Activated CD4-positive, alpha-beta T cell treated with anti-CD3 and anti-CD28 coated beads for 36 hours (primary cell): ENCODE results near the gene DENND1B. TPM values are rescaled to one million over a fixed set of nuclear protein-coding genes. Genes with fewer than 3 reads are reported as not detected.

Experiments used
- ATAC-seq: fragments of 200-7000 bp; cut with Tn5 transposase; one replicate; pipeline ENCODE4 v1.10.0; 2021; ENCODE audit warnings: mild to moderate bottlenecking, moderate library complexity
- CTCF ChIA-PET: fragments of 350-600 bp; sonication (Branson Sonifier 250); formaldehyde crosslinking; loops from one replicate; lab custom pipeline; 2021; ENCODE audit warnings: antibody characterized with exemption; lab: Charles Lee
- POLR2A ChIA-PET: fragments of 350-600 bp; sonication (Branson Sonifier 250); formaldehyde crosslinking; loops from one replicate; lab custom pipeline; 2021; ENCODE audit warnings: antibody characterized with exemption, inconsistent platforms; lab: Charles Lee
- DNase-seq: peaks from one replicate; pipeline ENCODE4 v3.0.0-alpha.2; 2020
- H3K27ac Mint-ChIP-seq: one replicate; pipeline ENCODE4 v1.8.0; 2021; ENCODE audit warnings: mixed read lengths
- H3K27me3 Mint-ChIP-seq: one replicate; pipeline ENCODE4 v1.8.0; 2021; ENCODE audit warnings: mixed read lengths
- H3K36me3 Mint-ChIP-seq: one replicate; pipeline ENCODE4 v1.8.0; 2021; ENCODE audit warnings: low read depth, mixed read lengths
- H3K4me1 Mint-ChIP-seq: one replicate; pipeline ENCODE4 v1.8.0; 2021; ENCODE audit warnings: mixed read lengths
- H3K4me3 Mint-ChIP-seq: one replicate; pipeline ENCODE4 v1.8.0; 2021; ENCODE audit warnings: mild to moderate bottlenecking, moderate library complexity, mixed read lengths
- H3K9me3 Mint-ChIP-seq: one replicate; pipeline ENCODE4 v1.8.0; 2021; ENCODE audit warnings: low read depth, mixed read lengths
- intact Hi-C, 2 experiments: fragments of 100-400 bp; cut with DNase I in 1 of 2; cut with micrococcal nuclease in 1 of 2; formaldehyde crosslinking; loops; one replicate each; pipeline versions ENCODE4 v1.14.2 to v1.15.1; 2022 to 2024; cut with DNase I, micrococcal nuclease
- total RNA-seq, 2 experiments: library from RNA; stranded (reverse); gene quantifications; one replicate each; pipeline ENCODE4 v1.2.3, GENCODE V29; 2021

Gene DENND1B
- total RNA-seq, 2 experiments from 2014 or later = 9.6 to 12.6 TPM

- intact Hi-C loops = no loop called here
- no peak overlapping the region for H3K27ac Mint-ChIP-seq
- ChIA-PET POLR2A (no interaction called here), CTCF (interaction anchor here (1.2 kb wide), 1 partner anchor 9 kb away, joined by 3 read pairs; no protein-coding TSS in a partner anchor)
- no peak overlapping the region for H3K4me3 Mint-ChIP-seq
- H3K4me1 Mint-ChIP-seq = peaks cover 14% of the 10 kb centered on the region
- no peaks in the 10 kb centered on the region for H3K9me3 Mint-ChIP-seq
- ATAC-seq (no peak), DNase-seq (no peak)
- H3K36me3 Mint-ChIP-seq = no peaks in the 10 kb centered on the region
- no peaks in the 10 kb centered on the region for H3K27me3 Mint-ChIP-seq
Measured at GRCh38 chr1:197664391-197664790, 110.9 kb downstream of the DENND1B start.

DNA sequence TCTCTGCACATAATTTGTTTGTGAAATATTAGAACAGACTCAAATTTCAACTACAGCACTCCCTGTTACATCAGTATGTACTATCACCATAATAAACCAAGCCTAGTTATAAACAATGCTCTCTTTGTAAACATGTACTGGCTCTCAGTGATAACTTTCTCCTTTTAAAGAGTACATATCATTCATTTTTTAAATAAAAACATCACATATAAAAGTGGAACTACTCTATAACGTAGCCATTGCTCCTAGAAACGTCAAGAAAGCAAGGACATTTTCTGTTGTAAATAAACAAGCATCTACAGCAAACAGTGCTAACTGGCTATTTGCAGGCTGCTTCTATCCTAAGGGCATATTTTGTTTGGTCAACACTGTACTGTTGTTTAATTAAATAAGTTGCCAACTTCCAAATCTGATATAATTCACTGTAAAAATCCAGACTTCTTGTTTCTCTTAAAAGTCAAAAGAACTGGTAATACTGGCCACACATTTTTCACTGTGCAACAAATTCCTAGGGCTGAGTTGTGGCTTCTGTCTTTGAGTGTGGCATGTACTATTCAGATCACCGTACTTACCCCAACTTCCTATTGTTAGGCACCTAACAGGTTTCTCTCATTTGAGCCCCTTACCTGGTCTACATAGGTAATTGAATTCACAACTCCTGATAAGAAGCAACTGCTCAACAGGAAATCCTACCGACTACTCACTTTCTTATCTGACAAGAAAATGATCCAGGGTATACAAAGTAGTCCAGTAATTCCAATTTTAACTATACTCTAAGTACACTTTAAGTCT, 111.9 kb downstream of the DENND1B start:
- intact Hi-C loops = no loop called here
- ChIA-PET CTCF (interaction anchor here (1.2 kb wide), 1 partner anchor 8 kb away, joined by 3 read pairs; no protein-coding TSS in a partner anchor), POLR2A (no interaction called here)
- H3K9me3 Mint-ChIP-seq = no peaks in the 10 kb centered on the region
- no peak overlapping the region for H3K4me3 Mint-ChIP-seq
- ATAC-seq (no peak), DNase-seq (no peak)
- no peak overlapping the region for H3K27ac Mint-ChIP-seq
- H3K4me1 Mint-ChIP-seq = peaks cover 16% of the 10 kb centered on the region
- H3K36me3 Mint-ChIP-seq = no peaks in the 10 kb centered on the region
- no peaks in the 10 kb centered on the region for H3K27me3 Mint-ChIP-seq

DNA sequence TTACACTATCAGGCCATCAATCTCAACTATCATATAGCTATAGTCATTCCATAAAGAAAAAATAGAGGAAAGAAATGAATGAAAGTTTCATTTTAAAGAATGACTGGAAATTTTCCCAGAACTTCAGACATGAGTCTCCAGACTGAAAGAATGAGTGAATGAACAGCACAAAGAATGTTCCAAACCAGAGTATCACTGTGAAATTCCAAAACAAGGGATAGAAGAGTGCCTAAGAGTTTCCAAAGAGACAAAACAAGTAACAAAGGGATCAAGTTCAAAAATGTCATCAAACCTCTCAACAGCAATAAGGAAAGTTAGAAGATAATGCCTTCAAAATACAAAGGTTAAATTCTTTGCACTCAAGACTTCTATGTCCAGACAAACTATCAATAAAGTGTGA, 114.9 kb downstream of the DENND1B start:
- intact Hi-C loops = no loop called here
- CTCF ChIA-PET = no interaction called here
- Mint-ChIP-seq H3K27me3 (no peaks in the 10 kb centered on the region), H3K9me3 (no peaks in the 10 kb centered on the region), H3K4me3 (no peak overlapping the region), H3K27ac (no peak overlapping the region), H3K4me1 (peaks cover 16% of the 10 kb centered on the region), H3K36me3 (peaks cover 13% of the 10 kb centered on the region)
- ATAC-seq (no peak), DNase-seq (no peak)
- POLR2A ChIA-PET = no interaction called here

DNA sequence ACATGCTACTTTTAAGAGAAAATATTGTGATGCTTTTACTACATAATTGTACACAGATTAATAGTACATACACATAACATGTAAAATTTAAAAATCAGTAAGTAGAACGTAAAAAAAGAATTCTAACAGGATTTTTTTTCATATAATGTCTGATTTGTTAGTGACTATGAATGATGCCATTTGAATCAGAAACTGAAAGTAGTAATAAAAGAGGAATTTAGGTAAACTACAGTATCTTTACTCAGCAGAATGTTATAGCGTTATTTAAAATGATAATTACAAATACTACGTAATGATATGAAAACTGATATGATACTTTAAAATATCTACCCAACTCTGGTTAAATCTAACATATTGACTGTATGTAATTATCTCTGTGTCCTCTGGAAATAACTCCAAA, 116.1 kb downstream of the DENND1B start:
- Mint-ChIP-seq H3K27me3 (no peaks in the 10 kb centered on the region), H3K4me3 (no peak overlapping the region), H3K9me3 (no peaks in the 10 kb centered on the region), H3K36me3 (peaks cover 13% of the 10 kb centered on the region), H3K27ac (no peak overlapping the region), H3K4me1 (peaks cover 11% of the 10 kb centered on the region)
- ATAC-seq = no peak
- ChIA-PET POLR2A (no interaction called here), CTCF (no interaction called here)
- intact Hi-C loops = no loop called here
- no peak for DNase-seq

- DNase-seq (no peak), ATAC-seq (peak; percentile 30)
- intact Hi-C loops = no loop called here
- Mint-ChIP-seq H3K27me3 (no peaks in the 10 kb centered on the region), H3K4me1 (peaks cover 6% of the 10 kb centered on the region), H3K27ac (no peak overlapping the region), H3K4me3 (no peak overlapping the region), H3K9me3 (no peaks in the 10 kb centered on the region), H3K36me3 (peaks cover 11% of the 10 kb centered on the region)
- CTCF ChIA-PET = interaction anchor here (0.6 to 1.0 kb wide), 2 partner anchors 276 to 285 kb away, joined by 3 to 4 read pairs; no protein-coding TSS in a partner anchor
- POLR2A ChIA-PET = no interaction called here
Measured at GRCh38 chr1:197649188-197649587, 126.1 kb downstream of the DENND1B start.

GRCh38 chr1:197638316-197638715, 137.0 kb downstream of the DENND1B start:
- POLR2A ChIA-PET = no interaction called here
- Mint-ChIP-seq H3K4me3 (no peak overlapping the region), H3K4me1 (no peaks in the 10 kb centered on the region), H3K9me3 (no peaks in the 10 kb centered on the region), H3K27ac (no peak overlapping the region), H3K27me3 (no peaks in the 10 kb centered on the region), H3K36me3 (peaks cover 20% of the 10 kb centered on the region)
- no peak for ATAC-seq
- intact Hi-C loops = no loop called here
- DNase-seq = no peak
- CTCF ChIA-PET = interaction anchor here (0.7 kb wide), 1 partner anchor 205 kb away, joined by 4 read pairs; no protein-coding TSS in a partner anchor

DNA sequence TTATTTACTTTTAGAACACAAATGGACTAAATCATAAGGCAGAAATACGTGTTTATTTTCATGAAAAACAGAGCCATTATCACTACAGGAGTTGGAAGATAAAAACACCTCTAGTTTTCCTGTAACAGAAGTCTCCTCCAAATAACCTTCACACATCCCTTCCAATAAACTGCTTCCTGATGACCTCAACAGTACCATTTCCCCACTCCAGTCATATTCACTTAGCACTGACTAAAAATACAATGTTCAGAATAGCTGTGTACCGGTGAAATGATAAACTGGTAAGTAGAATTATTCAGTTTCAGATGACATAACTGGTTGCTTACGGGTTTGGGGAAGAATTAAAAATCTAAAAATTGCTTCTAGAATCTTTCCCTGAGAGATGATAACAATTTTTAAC, 137.9 kb downstream of the DENND1B start:
- H3K36me3 Mint-ChIP-seq = peaks cover 22% of the 10 kb centered on the region
- no peaks in the 10 kb centered on the region for H3K27me3 Mint-ChIP-seq
- H3K9me3 Mint-ChIP-seq = no peaks in the 10 kb centered on the region
- ChIA-PET POLR2A (no interaction called here), CTCF (interaction anchor here (0.6 to 0.7 kb wide), 3 partner anchors 17 to 1149 kb away, joined by 3 to 4 read pairs (median 3); no protein-coding TSS in a partner anchor)
- DNase-seq = no peak
- no peak overlapping the region for H3K27ac Mint-ChIP-seq
- ATAC-seq = no peak
- H3K4me1 Mint-ChIP-seq = no peaks in the 10 kb centered on the region
- intact Hi-C loops = no loop called here
- H3K4me3 Mint-ChIP-seq = no peak overlapping the region

GRCh38 chr1:197633447-197634078, 141.7 kb downstream of the DENND1B start:
- ChIA-PET CTCF (interaction anchor here (0.8 kb wide), 1 partner anchor 75 kb away, joined by 3 read pairs; no protein-coding TSS in a partner anchor), POLR2A (no interaction called here)
- H3K4me3 Mint-ChIP-seq = no peak overlapping the region
- H3K9me3 Mint-ChIP-seq = peaks cover 2% of the 10 kb centered on the region
- no peaks in the 10 kb centered on the region for H3K4me1 Mint-ChIP-seq
- no peaks in the 10 kb centered on the region for H3K27me3 Mint-ChIP-seq
- H3K27ac Mint-ChIP-seq = no peak overlapping the region
- peaks cover 27% of the 10 kb centered on the region for H3K36me3 Mint-ChIP-seq
- DNase-seq = no peak
- no peak for ATAC-seq
- intact Hi-C loops = no loop called here

- CTCF ChIA-PET = interaction anchor here (1.2 kb wide), 1 partner anchor 14 kb away, joined by 3 read pairs; no protein-coding TSS in a partner anchor
- POLR2A ChIA-PET = no interaction called here
- no peak for ATAC-seq
- H3K4me1 Mint-ChIP-seq = no peaks in the 10 kb centered on the region
- H3K27me3 Mint-ChIP-seq = no peaks in the 10 kb centered on the region
- H3K36me3 Mint-ChIP-seq = peaks cover 28% of the 10 kb centered on the region
- peaks cover 2% of the 10 kb centered on the region for H3K9me3 Mint-ChIP-seq
- intact Hi-C loops = no loop called here
- H3K27ac Mint-ChIP-seq = no peak overlapping the region
- no peak for DNase-seq
- no peak overlapping the region for H3K4me3 Mint-ChIP-seq
Measured at GRCh38 chr1:197632651-197633050, 142.6 kb downstream of the DENND1B start.

DNA sequence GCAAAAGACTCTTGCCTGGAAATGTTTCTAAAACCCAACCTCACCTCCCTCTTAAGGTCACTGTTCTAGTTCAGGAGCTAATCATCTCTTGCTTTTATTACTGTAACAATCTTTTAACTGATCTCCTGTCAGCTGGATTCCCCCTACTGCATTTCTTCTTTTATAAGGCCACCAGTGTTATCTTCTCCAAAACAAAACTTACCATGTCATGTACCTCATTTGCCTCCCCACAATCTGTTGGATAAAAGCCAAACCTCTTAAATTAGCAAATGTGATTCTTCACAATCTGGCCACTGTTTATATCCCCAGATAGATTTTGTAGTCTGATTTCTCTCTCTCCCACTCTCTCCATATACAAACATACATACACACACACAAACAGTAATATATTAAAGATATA, 143.3 kb downstream of the DENND1B start:
- H3K9me3 Mint-ChIP-seq = peaks cover 2% of the 10 kb centered on the region
- POLR2A ChIA-PET = no interaction called here
- CTCF ChIA-PET = interaction anchor here (1.2 kb wide), 1 partner anchor 13 kb away, joined by 3 read pairs; no protein-coding TSS in a partner anchor

GRCh38 chr1:197622371-197622770, 152.9 kb downstream of the DENND1B start:
- Mint-ChIP-seq H3K4me3 (no peak overlapping the region), H3K4me1 (no peaks in the 10 kb centered on the region), H3K27me3 (no peaks in the 10 kb centered on the region), H3K36me3 (peaks cover 8% of the 10 kb centered on the region), H3K9me3 (no peaks in the 10 kb centered on the region), H3K27ac (no peak overlapping the region)
- DNase-seq (no peak), ATAC-seq (no peak)
- POLR2A ChIA-PET = no interaction called here
- CTCF ChIA-PET = interaction anchor here (1.0 kb wide), 1 partner anchor 247 kb away, joined by 3 read pairs; no protein-coding TSS in a partner anchor
- intact Hi-C loops = no loop called here

More for the DNA sequence above, 143.3 kb downstream of the DENND1B start:
- ATAC-seq (no peak), DNase-seq (no peak)
- intact Hi-C loops = no loop called here
- peaks cover 28% of the 10 kb centered on the region for H3K36me3 Mint-ChIP-seq
- H3K4me3 Mint-ChIP-seq = no peak overlapping the region
- no peaks in the 10 kb centered on the region for H3K4me1 Mint-ChIP-seq
- no peak overlapping the region for H3K27ac Mint-ChIP-seq
- no peaks in the 10 kb centered on the region for H3K27me3 Mint-ChIP-seq
